Sigmoid colon (tissue), 7 donors: ENCODE data around the gene WNT5B. TPM values are rescaled to one million over a fixed set of nuclear protein-coding genes. Genes with fewer than 3 reads are reported as not detected.

ENCODE experiments used
- DNase-seq: peaks from one replicate; pipeline ENCODE4 v3.0.0-alpha.2; 2019
- H3K27ac ChIP-seq, 4 donors: fragments of 200-600 bp; sonication (generic); one replicate each; pipeline ENCODE4 v1.5.1; 2016 to 2019; ENCODE audit warnings: mild to moderate bottlenecking in 1 of 4
- H3K27me3 ChIP-seq, 3 donors: fragments of 200-600 bp; sonication (generic); one replicate each; pipeline ENCODE4 v1.5.1; 2019; ENCODE audit warnings: mild to moderate bottlenecking in 1 of 3
- H3K36me3 ChIP-seq, 4 donors: fragments of 200-600 bp; sonication (generic); one replicate each; pipeline ENCODE4 v1.5.1; 2016 to 2019
- H3K4me1 ChIP-seq, 4 donors: fragments of 200-600 bp; sonication (generic); one replicate each; pipeline ENCODE4 v1.5.1; 2017 to 2019
- H3K4me3 ChIP-seq, 4 donors: fragments of 200-600 bp; sonication (generic); one replicate each; pipeline ENCODE4 v1.5.1; 2017 to 2019; ENCODE audit warnings: mild to moderate bottlenecking in 2 of 4, moderate library complexity in 1 of 4
- H3K9me3 ChIP-seq, 4 donors: fragments of 200-600 bp in 3 of 4; sonication (generic) in 3 of 4; one replicate each; pipeline versions ENCODE4 v1.5.1 to v1.6.1; 2013 to 2019
- EP300 ChIP-seq, 4 donors: sonication (generic); formaldehyde crosslinking; IDR thresholded peaks; one replicate each; pipeline ENCODE4 v1.6.1; 2017; ENCODE audit warnings: antibody characterized with exemption in 4 of 4
- POLR2A ChIP-seq, 2 donors: fragments of 450-650 bp; IDR thresholded peaks; one replicate each; pipeline ENCODE4 v1.6.1; 2016; ENCODE audit warnings: antibody characterized with exemption in 2 of 2, mild to moderate bottlenecking in 2 of 2, moderate library complexity in 2 of 2
- POLR2AphosphoS5 ChIP-seq, 4 donors: sonication (generic); formaldehyde crosslinking; IDR thresholded peaks; one replicate each; pipeline ENCODE4 v1.6.1; 2017; ENCODE audit warnings: antibody characterized with exemption in 4 of 4
- WGBS, 2 donors: extraction: QIAGEN DNeasy Blood & Tissue Kit; methylation state at CpG; one replicate each; pipeline ENCODE4 v1.1.7; 2013; 5-methylcytosine and 5-hydroxymethylcytosine counted together
- intact Hi-C: fragments of 100-400 bp; cut with DNase I; formaldehyde crosslinking; loops from one replicate; pipeline ENCODE4 v1.15.1; 2023
- polyA plus RNA-seq, 3 donors: library from polyadenylated mRNA; stranded (reverse); fragments of 200-250 nt; gene quantifications; one replicate each; pipeline ENCODE4 v1.2.3, GENCODE V29; 2013
- total RNA-seq, 4 donors: library from RNA; depleted of rRNA; stranded (reverse); fragments of >200 nt; gene quantifications; one replicate each; pipeline ENCODE4 v1.1.0, GENCODE V29; 2016
- TF ChIP-seq, protein P1 (sequence below), 4 experiments: fragments of 450-650 bp in 3 of 4; fragments of 200-600 bp in 1 of 4; IDR thresholded peaks; one replicate each; pipeline ENCODE4 v1.5.1; 2016 to 2019; ENCODE audit warnings: antibody characterized with exemption in 4 of 4, mild to moderate bottlenecking in 3 of 4, moderate library complexity in 2 of 4
- donor health status: healthy with polysubstance abuse.
- donor health status: Bipolar disorder and iron deficiency.
- donor health status: healthy.

WNT5B gene
- total and polyA plus RNA-seq, 7 donors: 0.69 to 72.3 (median 8.4) TPM

DNA sequence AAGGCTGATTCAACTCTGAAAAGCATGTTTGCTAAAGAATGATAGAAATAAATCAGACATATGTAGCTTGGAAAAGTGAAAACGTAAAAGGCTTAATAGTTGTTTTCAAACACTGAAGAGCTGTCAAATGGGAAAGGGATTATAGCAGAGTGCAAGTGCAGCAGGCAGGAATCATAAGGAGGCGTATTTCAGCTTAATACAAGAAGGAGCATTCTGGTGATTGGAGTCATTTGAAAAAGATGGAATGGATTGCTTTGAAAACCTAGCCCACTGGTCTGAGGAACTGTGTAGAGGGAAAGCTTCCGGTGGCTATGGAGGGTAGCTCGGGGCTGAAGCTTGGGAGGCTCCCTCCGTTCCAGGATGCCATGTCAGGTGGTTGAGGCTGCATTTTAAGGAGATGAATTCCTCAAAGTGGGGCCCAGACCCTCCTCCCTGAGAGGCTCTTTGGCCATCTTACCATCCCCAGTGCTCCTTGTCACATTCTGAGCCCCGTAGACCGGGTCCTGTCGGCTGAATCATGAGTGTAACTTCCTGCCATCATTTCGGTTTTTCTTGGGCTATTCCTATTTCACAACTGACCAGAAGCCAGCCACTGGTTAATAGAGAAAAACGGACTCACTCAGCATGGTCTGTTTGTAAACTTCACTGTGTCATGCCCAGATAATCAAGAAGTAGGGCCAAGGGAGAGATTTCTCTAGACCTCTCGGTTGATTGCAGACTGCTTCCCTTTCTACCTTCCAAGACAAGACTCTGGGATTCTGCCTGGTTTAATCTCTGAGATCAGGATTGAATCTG lies 6.5 kb downstream of the WNT5B start:
- Histone ChIP-seq H3K27me3 (no peaks in the 10 kb centered on the region), H3K9me3 (no peaks in the 10 kb centered on the region), H3K4me3 (no peak overlapping the region), H3K4me1 (peaks cover 0 to 58% (median 37%) of the 10 kb centered on the region in 4 donors), H3K27ac (peak overlapping the region in 1 of 4 donors; percentile 84), H3K36me3 (peaks cover 0 to 11% (median 0%) of the 10 kb centered on the region in 4 donors)
- intact Hi-C loops: loop anchor here (5.0 kb wide), 1 partner anchor 302 kb away; no protein-coding TSS in a partner anchor
- WGBS, 2 donors: 85 to 89% methylated on average over 11 of the region's 11 CpGs
- no peak for DNase-seq
- TF ChIP-seq POLR2A (IDR thresholded peaks at IDR 0.05) (no peak), EP300 (IDR thresholded peaks at IDR 0.05) (no peak), POLR2AphosphoS5 (IDR thresholded peaks at IDR 0.05) (no peak)
- TF ChIP-seq, protein P1, sequence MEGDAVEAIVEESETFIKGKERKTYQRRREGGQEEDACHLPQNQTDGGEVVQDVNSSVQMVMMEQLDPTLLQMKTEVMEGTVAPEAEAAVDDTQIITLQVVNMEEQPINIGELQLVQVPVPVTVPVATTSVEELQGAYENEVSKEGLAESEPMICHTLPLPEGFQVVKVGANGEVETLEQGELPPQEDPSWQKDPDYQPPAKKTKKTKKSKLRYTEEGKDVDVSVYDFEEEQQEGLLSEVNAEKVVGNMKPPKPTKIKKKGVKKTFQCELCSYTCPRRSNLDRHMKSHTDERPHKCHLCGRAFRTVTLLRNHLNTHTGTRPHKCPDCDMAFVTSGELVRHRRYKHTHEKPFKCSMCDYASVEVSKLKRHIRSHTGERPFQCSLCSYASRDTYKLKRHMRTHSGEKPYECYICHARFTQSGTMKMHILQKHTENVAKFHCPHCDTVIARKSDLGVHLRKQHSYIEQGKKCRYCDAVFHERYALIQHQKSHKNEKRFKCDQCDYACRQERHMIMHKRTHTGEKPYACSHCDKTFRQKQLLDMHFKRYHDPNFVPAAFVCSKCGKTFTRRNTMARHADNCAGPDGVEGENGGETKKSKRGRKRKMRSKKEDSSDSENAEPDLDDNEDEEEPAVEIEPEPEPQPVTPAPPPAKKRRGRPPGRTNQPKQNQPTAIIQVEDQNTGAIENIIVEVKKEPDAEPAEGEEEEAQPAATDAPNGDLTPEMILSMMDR (IDR thresholded peaks at IDR 0.05): no peak

DNA sequence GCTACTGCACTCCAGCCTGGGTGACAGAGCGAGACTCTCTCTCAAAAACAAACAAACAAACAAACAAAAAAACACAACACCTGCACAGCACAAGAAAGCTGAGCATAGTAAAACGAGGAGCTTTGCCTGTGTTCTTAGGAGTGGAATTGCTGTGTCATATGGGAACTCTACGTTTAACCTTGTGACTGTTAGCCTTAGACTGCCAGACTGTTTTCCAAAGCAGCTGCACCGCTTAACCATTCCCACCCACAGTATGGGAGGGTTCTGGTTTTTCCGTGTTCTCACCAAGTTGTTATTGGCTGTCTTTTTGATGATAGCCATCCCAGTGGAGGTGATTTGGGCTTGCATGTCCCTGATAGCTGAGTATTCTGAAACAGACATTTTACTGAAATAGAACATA lies 9.2 kb downstream of the WNT5B start:
- intact Hi-C loops: loop anchor here (5.0 kb wide), 1 partner anchor 299 kb away; no protein-coding TSS in a partner anchor
- 66 to 80% methylated on average over 5 of the region's 5 CpGs for WGBS, 2 donors

DNA sequence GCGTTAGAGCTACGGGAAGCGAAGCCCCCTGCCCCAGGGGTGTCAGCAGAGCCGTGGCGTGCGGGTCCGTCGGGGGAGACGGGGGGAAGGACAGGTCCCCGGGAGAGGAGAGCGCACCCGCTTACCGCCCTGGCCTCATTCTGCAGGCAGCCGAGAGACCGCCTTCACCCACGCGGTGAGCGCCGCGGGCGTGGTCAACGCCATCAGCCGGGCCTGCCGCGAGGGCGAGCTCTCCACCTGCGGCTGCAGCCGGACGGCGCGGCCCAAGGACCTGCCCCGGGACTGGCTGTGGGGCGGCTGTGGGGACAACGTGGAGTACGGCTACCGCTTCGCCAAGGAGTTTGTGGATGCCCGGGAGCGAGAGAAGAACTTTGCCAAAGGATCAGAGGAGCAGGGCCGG lies 10.5 kb downstream of the WNT5B start:
- TF ChIP-seq POLR2A (IDR thresholded peaks at IDR 0.05) (no peak), POLR2AphosphoS5 (IDR thresholded peaks at IDR 0.05) (no peak), EP300 (IDR thresholded peaks at IDR 0.05) (no peak)
- TF ChIP-seq, protein P1 (IDR thresholded peaks at IDR 0.05): no peak
- H3K4me3 ChIP-seq: no peak overlapping the region
- H3K27ac ChIP-seq: no peak overlapping the region
- intact Hi-C loops: loop anchor here (5.0 kb wide), 1 partner anchor 298 kb away; no protein-coding TSS in a partner anchor
- 90 to 93% methylated on average over 40 of the region's 40 CpGs for WGBS, 2 donors
- H3K4me1 ChIP-seq: peaks cover 0 to 54% (median 29%) of the 10 kb centered on the region in 4 donors
- H3K36me3 ChIP-seq: peaks cover 0 to 12% (median 0%) of the 10 kb centered on the region in 4 donors
- H3K9me3 ChIP-seq: no peaks in the 10 kb centered on the region
- DNase-seq: no peak
- H3K27me3 ChIP-seq: no peaks in the 10 kb centered on the region

More for the DNA sequence above, 9.2 kb downstream of the WNT5B start:
- H3K27ac ChIP-seq: peak overlapping the region in 1 of 4 donors; percentile 55
- peaks cover 0 to 12% (median 0%) of the 10 kb centered on the region in 4 donors for H3K36me3 ChIP-seq
- no peaks in the 10 kb centered on the region for H3K9me3 ChIP-seq
- no peak for DNase-seq
- H3K27me3 ChIP-seq: no peaks in the 10 kb centered on the region
- peaks cover 0 to 53% (median 30%) of the 10 kb centered on the region in 4 donors for H3K4me1 ChIP-seq
- no peak overlapping the region for H3K4me3 ChIP-seq
- TF ChIP-seq, protein P1 (IDR thresholded peaks at IDR 0.05): no peak
- TF ChIP-seq POLR2AphosphoS5 (IDR thresholded peaks at IDR 0.05) (peak in 1 of 4 donors; percentile 25), POLR2A (IDR thresholded peaks at IDR 0.05) (no peak), EP300 (IDR thresholded peaks at IDR 0.05) (no peak)

DNA sequence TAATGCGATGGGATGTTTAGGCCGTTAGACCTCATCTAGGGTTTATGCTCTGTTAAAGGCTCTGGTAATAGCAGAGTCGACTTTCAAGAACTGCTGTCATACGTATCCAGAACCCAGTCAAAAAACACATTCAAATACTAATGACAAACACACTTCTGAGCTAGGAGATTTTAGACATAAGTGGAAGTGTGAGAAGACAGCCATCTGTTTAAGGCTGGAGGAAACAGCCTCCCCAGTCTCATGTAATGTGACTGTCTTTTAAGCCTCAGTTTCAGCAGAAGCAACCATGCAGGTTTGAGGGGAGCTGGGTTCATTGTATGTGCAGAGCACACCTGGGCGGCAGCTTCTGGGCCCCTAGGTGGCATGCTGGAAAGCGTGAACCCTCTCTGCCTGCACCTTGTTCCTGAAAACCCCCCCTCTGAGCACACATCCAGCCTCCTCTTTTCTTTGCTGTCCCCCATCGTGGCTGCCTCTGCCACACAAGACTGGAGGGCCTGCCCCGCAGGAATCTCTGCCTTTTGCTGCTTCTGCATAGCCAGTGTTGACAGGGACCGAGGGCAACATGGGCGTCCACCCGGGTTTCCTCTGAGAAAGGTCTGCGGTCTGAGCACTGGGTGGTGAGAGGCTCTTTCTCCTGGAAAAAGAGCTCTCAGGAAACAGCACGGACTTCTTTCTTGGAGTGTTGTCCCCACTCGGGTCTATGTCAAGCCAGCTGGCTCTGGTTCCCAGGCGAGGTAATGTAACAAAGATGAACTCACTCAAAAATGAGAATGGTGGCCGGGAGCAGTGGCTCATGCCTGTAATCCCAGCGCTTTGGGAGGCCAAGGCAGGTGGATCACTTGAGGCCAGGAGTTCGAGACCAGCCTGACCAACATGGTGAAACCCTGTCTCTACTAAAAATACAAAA lies 11.6 kb downstream of the WNT5B start:
- no peak for DNase-seq
- H3K4me1 ChIP-seq: peaks cover 0 to 55% (median 33%) of the 10 kb centered on the region in 4 donors
- intact Hi-C loops: loop anchor here (10.0 kb wide), 1 partner anchor 944 kb away; no protein-coding TSS in a partner anchor
- H3K4me3 ChIP-seq: no peak overlapping the region
- H3K27ac ChIP-seq: peak overlapping the region in 2 of 4 donors; percentile 20 to 35
- TF ChIP-seq POLR2AphosphoS5 (IDR thresholded peaks at IDR 0.05) (no peak), POLR2A (IDR thresholded peaks at IDR 0.05) (no peak), EP300 (IDR thresholded peaks at IDR 0.05) (no peak)
- TF ChIP-seq, protein P1 (IDR thresholded peaks at IDR 0.05): no peak
- H3K27me3 ChIP-seq: no peaks in the 10 kb centered on the region
- 90% methylated on average over 18 of the region's 18 CpGs for WGBS, 2 donors
- H3K36me3 ChIP-seq: peaks cover 0 to 12% (median 0%) of the 10 kb centered on the region in 4 donors
- H3K9me3 ChIP-seq: no peaks in the 10 kb centered on the region
